Smooth muscle cell (in vitro differentiated cells): Measurements from ENCODE around the gene MT1HL1. TPM values are rescaled to one million over a fixed set of nuclear protein-coding genes. Genes with fewer than 3 reads are reported as not detected.

Source experiments
- DNase-seq: peaks from one replicate; lab custom pipeline; 2025; ENCODE audit not compliant: unreplicated experiment; lab: John Stamatoyannopoulos, UW
- H2AFZ ChIP-seq: fragments of 200-600 bp; sonication (generic); 2 replicates; pipeline ENCODE4 v1.6.0; 2016; ENCODE audit warnings: antibody characterized with exemption, low read depth, mild to moderate bottlenecking
- H3F3A ChIP-seq: fragments of 200-600 bp; sonication (generic); 2 replicates; pipeline ENCODE4 v1.6.0; 2017; ENCODE audit warnings: antibody characterized with exemption, low read depth
- H3K27ac ChIP-seq: fragments of 200-600 bp; sonication (generic); 2 replicates; pipeline ENCODE4 v1.5.1; 2016; ENCODE audit warnings: low read depth, mild to moderate bottlenecking
- H3K27me3 ChIP-seq: fragments of 200-600 bp; sonication (generic); 2 replicates; pipeline ENCODE4 v1.6.1; 2016; ENCODE audit warnings: low read depth, mild to moderate bottlenecking
- H3K36me3 ChIP-seq: fragments of 200-600 bp; sonication (generic); 2 replicates; pipeline ENCODE4 v1.5.1; 2016; ENCODE audit warnings: low read depth
- H3K4me1 ChIP-seq: fragments of 200-600 bp; sonication (generic); 2 replicates; pipeline ENCODE4 v1.5.1; 2016; ENCODE audit warnings: low read depth
- H3K4me2 ChIP-seq: fragments of 200-600 bp; sonication (generic); 2 replicates; pipeline ENCODE4 v1.6.0; 2016; ENCODE audit warnings: mild to moderate bottlenecking
- H3K4me3 ChIP-seq: fragments of 200-600 bp; sonication (generic); 2 replicates; pipeline ENCODE4 v1.5.1; 2016; ENCODE audit warnings: mild to moderate bottlenecking
- H3K79me2 ChIP-seq: fragments of 200-600 bp; sonication (generic); 2 replicates; pipeline ENCODE4 v1.6.0; 2016; ENCODE audit warnings: low read depth, mild to moderate bottlenecking
- H3K9ac ChIP-seq: fragments of 200-600 bp; sonication (generic); 2 replicates; pipeline ENCODE4 v1.6.0; 2016; ENCODE audit warnings: low read depth
- H3K9me3 ChIP-seq: fragments of 200-600 bp; sonication (generic); replicated peaks from 2 replicates; pipeline ENCODE4 v1.5.1; 2016; ENCODE audit warnings: low read depth
- H4K20me1 ChIP-seq: fragments of 200-600 bp; sonication (generic); 2 replicates; pipeline ENCODE4 v1.6.0; 2016; ENCODE audit warnings: low read depth
- WGBS: methylation state at CpG from one replicate; pipeline ENCODE4 v1.1.7; 2016; ENCODE audit warnings: low lambda C conversion rate; 5-methylcytosine and 5-hydroxymethylcytosine counted together
- polyA plus RNA-seq: library from polyadenylated mRNA; unstranded; fragments of >200 nt; fragmentation: Nextera tagmentation; extraction: Ambion mirVana; gene quantifications from 2 replicates; pipeline ENCODE4 v1.2.1, GENCODE V29; 2016
- total RNA-seq: library from RNA; depleted of rRNA; stranded (reverse); fragments of >200 nt; gene quantifications from 2 replicates; pipeline ENCODE4 v1.2.3, GENCODE V29; 2014
- TF ChIP-seq, protein P1 (sequence below): fragments of 200-600 bp; sonication (generic); IDR thresholded peaks from 2 replicates; pipeline ENCODE4 v1.5.1; 2017; ENCODE audit warnings: borderline replicate concordance, mild to moderate bottlenecking, antibody characterized with exemption; ENCODE audit not compliant: insufficient read depth, poor library complexity, severe bottlenecking

The MT1HL1 gene
- total and polyA plus RNA-seq, 2 experiments from 2014 or later, result not detected

DNA sequence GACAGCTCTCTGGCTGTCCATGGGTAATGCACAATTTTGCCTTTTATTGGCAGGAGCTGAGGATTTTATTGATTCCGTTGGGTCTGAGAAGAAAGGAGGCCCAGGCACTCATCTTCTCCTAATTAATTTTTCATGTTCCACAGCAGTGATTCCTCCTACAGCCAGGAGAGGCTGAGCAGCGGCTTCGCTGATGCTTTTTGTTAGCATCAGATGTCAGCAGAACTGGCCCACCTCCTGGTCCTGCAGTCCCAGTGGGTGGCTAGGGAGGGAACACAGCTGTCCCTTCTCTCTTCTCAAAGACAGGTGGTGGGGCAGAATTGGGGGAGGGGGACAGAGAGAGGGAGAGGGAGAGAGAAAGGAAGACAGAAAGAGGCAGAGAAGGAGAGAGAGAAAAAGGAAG, 5.7 kb downstream of the MT1HL1 start:
- H3F3A ChIP-seq, result no peaks in the 10 kb centered on the region
- no peaks in the 10 kb centered on the region for H3K27me3 ChIP-seq
- no peaks in the 10 kb centered on the region for H4K20me1 ChIP-seq
- TF ChIP-seq, protein P1, sequence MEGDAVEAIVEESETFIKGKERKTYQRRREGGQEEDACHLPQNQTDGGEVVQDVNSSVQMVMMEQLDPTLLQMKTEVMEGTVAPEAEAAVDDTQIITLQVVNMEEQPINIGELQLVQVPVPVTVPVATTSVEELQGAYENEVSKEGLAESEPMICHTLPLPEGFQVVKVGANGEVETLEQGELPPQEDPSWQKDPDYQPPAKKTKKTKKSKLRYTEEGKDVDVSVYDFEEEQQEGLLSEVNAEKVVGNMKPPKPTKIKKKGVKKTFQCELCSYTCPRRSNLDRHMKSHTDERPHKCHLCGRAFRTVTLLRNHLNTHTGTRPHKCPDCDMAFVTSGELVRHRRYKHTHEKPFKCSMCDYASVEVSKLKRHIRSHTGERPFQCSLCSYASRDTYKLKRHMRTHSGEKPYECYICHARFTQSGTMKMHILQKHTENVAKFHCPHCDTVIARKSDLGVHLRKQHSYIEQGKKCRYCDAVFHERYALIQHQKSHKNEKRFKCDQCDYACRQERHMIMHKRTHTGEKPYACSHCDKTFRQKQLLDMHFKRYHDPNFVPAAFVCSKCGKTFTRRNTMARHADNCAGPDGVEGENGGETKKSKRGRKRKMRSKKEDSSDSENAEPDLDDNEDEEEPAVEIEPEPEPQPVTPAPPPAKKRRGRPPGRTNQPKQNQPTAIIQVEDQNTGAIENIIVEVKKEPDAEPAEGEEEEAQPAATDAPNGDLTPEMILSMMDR, result no peak
- 89% methylated on average over 3 of the region's 3 CpGs for WGBS
- no peak overlapping the region for H2AFZ ChIP-seq
- no peaks in the 10 kb centered on the region for H3K4me1 ChIP-seq
- DNase-seq, result no peak
- no peak overlapping the region for H3K4me3 ChIP-seq
- H3K9ac ChIP-seq, result no peak overlapping the region
- no peaks in the 10 kb centered on the region for H3K36me3 ChIP-seq
- no peak overlapping the region for H3K27ac ChIP-seq
- no peak overlapping the region for H3K4me2 ChIP-seq
- no peaks in the 10 kb centered on the region for H3K79me2 ChIP-seq
- H3K9me3 ChIP-seq, result no peaks in the 10 kb centered on the region

DNA sequence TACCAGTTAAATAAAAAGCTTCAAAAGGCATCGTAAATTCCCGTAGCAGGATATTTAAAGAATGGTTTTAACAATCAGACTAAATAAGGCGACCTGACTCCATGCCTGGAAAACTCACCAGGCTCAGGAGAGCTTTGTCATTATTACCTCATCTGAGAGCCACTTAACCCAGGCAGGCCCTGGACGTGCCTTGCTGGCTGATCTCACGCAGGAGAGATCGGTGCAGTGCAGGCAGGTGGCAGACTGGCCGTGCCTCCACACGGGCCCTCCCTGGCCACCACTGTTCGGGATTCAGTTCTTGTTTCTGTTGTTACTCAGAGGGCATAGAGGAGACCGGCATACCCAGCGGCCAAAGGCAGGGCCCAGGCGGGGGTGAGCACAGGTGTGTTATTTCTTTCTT, 6.4 kb downstream of the MT1HL1 start:
- Histone ChIP-seq H3K27ac (no peak overlapping the region), H2AFZ (no peak overlapping the region), H3K4me1 (no peaks in the 10 kb centered on the region), H4K20me1 (no peaks in the 10 kb centered on the region), H3K27me3 (no peaks in the 10 kb centered on the region), H3F3A (no peaks in the 10 kb centered on the region), H3K79me2 (no peaks in the 10 kb centered on the region), H3K9me3 (no peaks in the 10 kb centered on the region), H3K4me3 (no peak overlapping the region), H3K36me3 (no peaks in the 10 kb centered on the region), H3K9ac (no peak overlapping the region), H3K4me2 (no peak overlapping the region)
- WGBS, result 60% methylated on average over 12 of the region's 12 CpGs
- no peak for DNase-seq
- TF ChIP-seq, protein P1, result no peak

DNA sequence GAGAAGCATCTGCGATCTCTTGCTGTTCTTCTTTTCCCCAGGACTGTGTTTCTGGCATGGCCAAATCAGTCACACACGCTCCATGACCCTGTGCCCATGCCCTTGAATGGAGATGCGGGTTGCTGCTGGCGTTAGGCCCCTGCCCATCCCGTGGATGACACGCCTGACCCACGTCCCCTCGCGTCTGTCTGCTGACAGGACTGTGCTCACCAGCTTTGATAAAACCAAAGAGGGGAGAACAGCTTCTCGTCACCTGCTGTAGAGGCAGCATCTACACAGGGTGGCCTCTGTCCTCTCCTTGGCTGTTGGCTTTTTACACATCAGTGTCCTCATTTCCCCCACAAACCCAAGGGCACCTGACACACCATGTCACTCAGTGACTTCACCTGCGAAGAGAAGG, 6.9 kb downstream of the MT1HL1 start:
- Histone ChIP-seq H3F3A (no peaks in the 10 kb centered on the region), H3K9me3 (no peaks in the 10 kb centered on the region), H2AFZ (no peak overlapping the region), H3K4me1 (no peaks in the 10 kb centered on the region), H3K79me2 (no peaks in the 10 kb centered on the region), H3K36me3 (no peaks in the 10 kb centered on the region), H3K27me3 (no peaks in the 10 kb centered on the region), H4K20me1 (no peaks in the 10 kb centered on the region), H3K4me3 (no peak overlapping the region), H3K9ac (no peak overlapping the region), H3K4me2 (no peak overlapping the region), H3K27ac (no peak overlapping the region)
- TF ChIP-seq, protein P1, result no peak
- DNase-seq, result no peak
- WGBS, result 91% methylated on average over 11 of the region's 11 CpGs

DNA sequence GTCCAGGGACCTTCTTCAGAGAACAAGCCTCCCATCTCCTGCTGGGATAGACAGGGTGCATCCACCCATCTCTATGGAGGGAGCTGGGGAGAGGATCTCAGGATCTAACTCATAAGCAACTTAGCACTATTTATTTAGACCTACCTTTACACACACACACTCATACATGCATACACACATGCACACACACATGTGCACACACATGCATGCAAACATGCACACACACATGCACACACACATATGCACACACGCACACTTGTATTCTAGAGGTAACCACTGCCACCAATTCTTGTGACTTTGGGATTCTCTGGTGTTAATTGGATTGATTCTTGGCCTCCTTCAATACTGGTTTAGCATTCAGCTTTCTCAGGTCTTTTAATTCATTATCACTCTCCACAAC, 9.8 kb downstream of the MT1HL1 start:
- H3K4me3 ChIP-seq, result no peak overlapping the region
- no peaks in the 10 kb centered on the region for H3K79me2 ChIP-seq
- DNase-seq, result no peak
- no peak overlapping the region for H3K9ac ChIP-seq
- H3K4me1 ChIP-seq, result no peaks in the 10 kb centered on the region
- no peak overlapping the region for H3K27ac ChIP-seq
- H3K27me3 ChIP-seq, result no peaks in the 10 kb centered on the region
- no peaks in the 10 kb centered on the region for H3K9me3 ChIP-seq
- H3K4me2 ChIP-seq, result no peak overlapping the region
- H4K20me1 ChIP-seq, result no peaks in the 10 kb centered on the region
- 100% methylated on average over 1 of the region's 1 CpG for WGBS
- no peaks in the 10 kb centered on the region for H3F3A ChIP-seq
- TF ChIP-seq, protein P1, result no peak
- H2AFZ ChIP-seq, result no peak overlapping the region
- no peaks in the 10 kb centered on the region for H3K36me3 ChIP-seq
